GM19023 (cell line): ENCODE data around the gene DUOX1.
A peak's percentile ranks its signal among the peaks of the same experiment; 100 is the strongest.

ENCODE experiments used
- ATAC-seq: cut with Tn5 transposase; IDR thresholded peaks from one replicate; pipeline ENCODE4 v1.9.1; 2021; ENCODE audit warnings: mild to moderate bottlenecking, moderate library complexity; ENCODE audit not compliant: unreplicated experiment

Gene DUOX1

DNA sequence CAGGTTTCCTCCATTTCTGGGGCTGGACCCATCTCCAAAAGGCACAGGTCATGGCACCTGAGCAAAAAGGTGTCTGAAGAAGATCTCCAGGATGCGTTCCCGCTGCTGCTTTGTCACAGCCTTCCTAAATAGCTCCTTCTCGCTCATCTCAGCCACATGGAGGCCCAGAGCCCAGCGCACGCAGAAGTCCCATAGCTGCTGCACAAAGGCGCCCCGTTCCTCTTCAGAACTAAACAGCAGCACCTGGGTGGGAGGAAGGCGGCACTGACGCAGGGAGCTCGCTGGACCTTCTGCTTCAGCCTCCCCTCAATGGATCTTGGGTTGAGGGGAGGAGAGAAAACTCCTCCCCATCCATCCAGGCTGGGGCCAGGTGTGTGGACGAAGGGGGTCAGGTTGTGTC is 24.2 kb upstream of the DUOX1 start:
- no peak for ATAC-seq

DNA sequence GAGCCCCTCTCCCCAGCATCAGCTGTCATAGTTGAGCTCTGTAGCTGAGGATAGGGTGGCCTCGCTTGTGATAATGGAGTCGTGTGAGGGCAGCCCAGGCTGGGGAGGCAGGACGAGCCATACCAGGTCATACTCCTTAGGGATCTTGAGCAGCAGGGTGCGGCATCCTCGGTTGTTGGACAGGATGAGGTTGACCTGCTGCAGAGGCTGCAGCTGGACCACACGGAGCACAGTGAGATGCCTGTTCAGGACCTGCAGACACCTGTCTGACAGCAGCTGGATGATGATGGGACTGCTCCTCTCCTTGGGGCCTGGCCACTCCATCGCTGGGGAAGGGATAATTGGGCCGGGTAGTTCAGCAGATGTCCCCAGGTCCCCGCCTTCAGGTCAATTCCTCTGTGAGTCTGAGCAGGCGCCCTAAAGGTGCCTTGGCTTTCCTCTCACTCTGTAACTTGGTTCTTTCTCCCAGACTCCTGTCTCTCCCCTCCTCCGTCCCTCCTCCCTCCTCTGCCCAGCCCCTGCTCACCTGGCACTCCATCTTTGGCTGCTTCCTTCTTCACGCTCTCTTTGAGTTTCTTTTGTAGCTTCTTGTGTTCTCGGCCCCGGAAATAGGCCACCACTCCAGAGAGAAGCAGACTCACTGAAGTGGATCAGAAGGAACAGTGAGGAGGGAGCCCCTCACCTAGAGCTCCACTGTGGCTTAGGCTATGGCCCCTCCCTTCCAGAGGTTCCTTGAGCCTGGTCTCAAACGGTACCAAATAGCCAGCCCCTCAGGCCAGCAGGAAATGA is 23.6 kb upstream of the DUOX1 start:
- ATAC-seq: no peak

DNA sequence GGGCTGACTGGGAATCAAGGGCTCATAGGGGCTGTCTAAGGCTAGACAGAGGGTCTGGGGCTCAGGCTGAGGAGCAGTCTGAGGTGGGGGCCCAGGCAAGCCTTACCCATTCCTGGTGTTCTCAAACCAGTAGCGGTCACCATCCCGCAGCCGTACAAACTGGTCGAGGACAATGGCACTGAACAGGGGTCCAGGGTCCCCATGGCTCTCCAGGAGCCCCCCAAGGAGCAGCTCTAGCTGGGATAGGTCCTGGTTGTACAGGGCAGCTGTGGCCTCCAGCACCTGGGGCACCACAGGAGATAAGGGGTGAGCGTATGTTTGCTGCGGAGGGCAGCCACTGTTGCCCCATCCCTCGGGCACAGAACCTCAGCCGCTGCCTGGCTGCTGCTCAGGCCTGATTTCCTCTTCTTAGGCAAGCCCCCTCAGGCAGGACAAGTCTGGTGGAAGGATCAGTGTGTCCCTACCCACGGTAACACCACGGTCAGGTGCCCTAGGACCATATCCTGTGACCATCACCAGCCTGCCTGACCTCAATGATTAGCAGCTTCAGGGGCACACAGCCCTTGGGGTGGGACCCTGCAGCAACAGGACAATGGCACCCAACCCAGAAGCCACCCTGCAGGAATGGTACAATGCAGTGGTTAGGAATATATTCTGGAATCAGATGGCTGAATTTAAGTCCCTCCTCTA is 21.7 kb upstream of the DUOX1 start:
- ATAC-seq: no peak

DNA sequence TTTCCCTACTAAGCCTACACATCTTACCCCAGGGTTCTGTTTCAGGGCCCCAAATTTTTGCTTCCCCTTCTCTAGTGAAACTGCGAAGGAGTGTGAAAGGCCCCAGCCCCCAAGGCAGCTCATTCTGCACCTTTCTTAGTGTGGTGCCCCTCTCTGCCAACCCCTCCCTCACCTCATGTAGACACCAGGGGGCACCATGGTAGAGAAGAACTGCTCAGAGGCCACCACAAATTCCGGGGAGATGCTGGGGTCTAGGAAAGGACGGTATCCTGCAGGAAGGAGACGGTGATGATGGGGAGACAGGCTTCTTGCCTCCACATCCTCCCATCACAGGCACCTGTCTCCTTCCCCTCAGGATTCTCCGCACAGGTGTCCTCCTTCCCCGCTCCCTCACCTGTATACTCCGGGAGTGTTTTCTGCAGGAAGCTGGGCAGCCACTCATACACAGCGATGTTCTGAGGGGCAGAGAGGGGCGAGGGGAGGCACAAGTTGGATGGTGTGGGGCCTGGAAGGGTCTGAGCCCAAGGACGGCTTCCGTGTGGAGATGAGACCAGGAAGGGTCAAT is 19.5 kb upstream of the DUOX1 start:
- ATAC-seq: no peak

DNA sequence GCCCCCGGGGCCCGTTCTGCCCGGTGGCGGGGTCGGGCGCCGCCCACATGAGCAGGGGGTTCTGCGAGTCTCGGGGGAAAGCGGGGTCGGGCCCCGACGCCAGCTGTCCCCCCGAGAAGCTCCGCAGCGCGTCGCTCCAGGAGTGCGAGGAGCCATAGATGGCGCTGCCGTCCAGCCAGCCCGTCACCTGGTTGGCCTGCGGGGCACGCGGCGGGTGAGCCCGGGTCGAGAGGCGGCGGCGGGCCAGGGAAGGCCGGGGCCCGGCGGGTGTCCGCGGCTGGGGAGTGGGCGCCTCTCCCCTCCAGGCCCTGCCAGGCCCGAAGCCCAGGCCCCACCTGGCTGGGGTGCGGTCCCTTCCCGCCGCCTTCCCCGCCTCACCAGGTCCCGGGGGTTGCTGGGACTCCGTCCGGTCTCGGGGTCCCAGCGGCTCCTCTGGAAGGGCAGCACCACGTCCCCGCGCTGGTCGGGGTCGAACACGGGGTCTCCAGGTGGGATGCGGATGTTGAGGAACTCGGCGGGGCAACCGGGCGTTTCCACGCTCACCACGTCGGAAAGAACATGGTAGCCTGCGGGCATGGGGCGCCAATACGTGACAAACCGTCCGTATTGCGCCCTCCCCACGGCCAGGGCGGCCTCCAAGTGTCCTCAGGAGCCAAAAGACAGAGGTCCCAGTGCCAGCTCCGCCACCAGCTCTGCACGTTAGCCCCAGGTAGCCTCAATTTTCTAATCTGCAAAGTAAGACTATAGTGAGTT is 18.2 kb upstream of the DUOX1 start:
- ATAC-seq: no peak

DNA sequence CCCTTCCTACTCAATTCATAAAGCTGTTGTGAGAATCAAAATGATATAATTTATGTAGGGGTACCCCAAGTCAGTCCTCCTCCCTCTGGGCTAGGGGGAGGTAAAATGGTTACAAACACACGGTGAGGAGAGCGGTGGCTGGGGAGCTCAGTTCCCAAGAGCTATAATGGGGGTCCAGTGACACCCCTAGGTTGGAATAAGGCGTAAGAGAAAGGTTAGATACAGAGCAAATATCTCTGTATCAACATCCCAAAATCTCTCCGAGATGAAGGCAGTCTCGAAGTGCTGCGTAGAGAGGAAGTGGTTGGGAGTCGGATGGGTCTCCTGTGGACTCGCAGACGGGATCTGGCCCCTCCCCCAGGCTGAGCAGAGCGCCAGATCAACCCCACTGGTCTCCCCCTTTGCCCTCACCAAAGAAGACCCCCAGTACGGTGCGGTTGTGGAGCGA is 17.6 kb upstream of the DUOX1 start:
- ATAC-seq: no peak

DNA sequence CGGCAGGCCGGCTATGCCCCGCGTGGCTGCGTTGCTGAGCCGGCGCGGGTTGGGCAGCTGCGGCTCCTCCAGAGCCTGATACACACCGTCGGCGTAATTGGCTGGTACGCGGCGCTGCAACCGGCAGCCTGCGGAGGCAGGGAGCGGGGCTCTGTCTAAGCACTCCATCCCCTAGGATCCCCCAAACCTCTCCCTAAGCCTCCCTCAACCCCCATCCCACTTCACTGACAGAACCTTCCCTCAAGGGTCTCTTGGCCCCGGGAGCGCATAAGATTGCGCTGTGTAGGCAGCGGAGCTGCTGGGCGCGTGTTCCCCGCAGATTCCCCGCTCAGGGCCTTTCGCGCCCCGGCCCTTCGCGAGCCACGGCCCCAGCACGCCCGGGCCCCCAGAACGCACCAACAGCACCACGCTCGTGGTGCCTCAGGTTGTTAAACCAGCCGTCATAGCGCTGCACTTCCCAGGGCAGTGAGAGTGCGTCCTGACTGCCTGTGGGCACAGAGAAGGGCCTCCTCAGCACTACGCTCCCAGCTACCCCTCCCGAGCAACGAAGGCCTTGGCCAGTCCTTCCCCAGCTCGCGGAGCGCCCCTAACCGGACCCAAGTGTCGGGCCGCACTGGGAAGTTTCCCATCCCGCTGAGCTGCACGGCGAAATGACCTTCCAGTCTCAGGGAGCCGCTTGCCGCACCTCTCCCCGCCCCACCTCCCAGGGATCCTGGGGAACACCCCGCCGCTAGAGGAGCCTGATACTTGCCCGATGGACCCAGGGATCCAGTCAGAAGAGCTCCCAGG is 17.0 kb upstream of the DUOX1 start:
- no peak for ATAC-seq

DNA sequence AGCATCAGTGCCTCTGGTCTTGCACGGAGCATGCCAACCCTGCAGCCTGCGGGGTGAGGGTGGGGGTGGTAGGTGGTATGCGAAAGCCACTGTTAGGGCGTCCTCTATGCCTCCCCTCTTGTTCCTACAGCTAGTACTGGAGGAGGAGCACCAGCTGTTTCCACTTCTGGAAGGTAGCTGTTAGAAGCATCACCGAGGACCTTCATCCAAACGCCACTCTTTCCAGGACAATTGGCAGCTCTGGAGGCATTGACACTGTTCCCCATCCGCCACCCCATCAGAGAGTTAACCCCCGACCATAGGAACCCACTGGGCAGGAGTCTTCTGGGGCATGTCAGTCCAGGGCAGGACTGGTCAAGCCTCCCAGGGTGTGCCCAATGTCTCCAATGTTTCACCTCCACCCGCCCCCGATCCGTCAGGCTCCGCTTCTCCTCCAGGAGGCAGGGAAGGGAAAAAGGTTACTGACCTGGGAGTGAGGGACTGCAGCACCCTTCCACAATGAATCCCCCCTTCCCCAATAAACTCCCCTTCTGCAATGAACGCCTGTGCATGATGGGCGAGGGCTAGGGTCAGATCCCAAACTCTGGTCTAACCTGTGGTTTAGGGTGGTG is 16.3 kb upstream of the DUOX1 start:
- ATAC-seq: no peak

DNA sequence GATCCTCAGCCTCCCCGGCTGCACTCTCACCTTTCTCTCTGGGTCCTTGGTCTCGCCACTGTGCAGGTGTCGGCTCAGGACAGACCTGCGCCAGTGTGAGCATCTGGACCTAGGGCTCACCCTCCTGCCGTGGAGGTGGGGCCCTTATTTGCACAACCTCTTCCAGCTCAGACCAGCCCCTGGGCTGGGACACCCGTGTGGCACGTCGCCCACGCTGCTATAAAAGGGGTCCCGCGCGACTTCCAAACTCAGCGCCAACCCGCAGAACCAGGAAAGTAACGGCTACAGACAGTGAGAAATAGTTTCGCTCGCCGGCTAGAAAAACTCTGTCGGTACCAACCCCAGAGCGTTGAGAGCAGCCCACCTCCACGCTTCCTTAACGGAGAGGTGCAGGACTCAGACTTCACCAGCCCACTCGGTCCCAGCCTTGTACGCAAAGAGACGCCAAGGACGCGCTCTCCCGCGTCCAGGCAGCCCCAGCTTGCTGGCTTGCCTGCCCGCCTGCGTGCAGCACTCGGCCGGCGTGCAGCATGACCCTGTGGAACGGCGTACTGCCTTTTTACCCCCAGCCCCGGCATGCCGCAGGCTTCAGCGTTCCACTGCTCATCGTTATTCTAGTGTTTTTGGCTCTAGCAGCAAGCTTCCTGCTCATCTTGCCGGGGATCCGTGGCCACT is 15.6 kb upstream of the DUOX1 start, which contains the start of the genes DUOX2 and DUOXA2:
TSS of gene DUOX2 (minus strand) at position 97 of the 675 bp plus-strand sequence. CDS start 761 bp downstream, outside the sequence.
TSS of gene DUOXA2 (plus strand) at position 251 of the 675 bp plus-strand sequence. CDS start at position 531, 280 bp downstream.
- ATAC-seq: no peak

DNA sequence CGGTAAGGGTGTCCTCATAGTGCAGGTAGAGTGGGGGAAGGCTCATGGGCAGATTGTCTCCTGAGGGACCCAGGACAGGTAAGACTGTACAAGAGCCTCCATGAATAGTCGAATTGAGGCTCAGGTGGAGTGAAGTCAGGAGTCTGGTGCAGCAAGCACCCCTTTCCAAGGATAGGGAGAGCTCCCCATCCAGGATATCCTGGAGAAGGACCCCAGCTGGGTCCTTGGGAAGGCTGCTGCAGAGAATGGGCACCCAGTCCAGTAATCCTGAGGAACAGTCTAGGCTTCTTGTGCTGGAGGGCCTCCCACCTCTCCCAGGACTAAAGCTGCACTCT is 15.1 kb upstream of the DUOX1 start:
- no peak for ATAC-seq

DNA sequence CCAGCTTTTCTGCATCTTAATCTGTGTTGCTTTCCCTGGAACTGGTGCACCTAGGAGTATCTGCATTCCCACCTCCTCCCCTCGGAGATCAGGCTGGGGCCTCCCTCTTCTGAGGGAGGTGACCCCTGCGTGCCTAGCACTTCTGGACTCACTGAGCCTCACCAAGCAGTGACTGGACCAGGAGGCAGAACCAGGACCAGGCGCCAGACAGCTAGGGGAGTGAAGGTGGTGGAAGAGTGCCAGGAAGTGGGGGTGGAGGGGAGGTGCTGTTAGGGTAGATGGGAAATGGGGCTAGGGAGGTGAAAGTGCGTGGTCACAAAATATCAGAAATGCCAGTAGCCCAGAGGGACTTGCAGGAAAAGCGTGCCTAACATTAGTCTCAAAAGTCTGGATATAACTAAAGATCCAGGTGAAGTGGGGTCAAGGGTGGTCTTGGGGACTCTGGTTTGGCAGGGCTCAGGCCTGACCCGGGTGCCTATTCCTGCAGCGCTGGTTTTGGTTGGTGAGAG is 14.4 kb upstream of the DUOX1 start:
- ATAC-seq: no peak

DNA sequence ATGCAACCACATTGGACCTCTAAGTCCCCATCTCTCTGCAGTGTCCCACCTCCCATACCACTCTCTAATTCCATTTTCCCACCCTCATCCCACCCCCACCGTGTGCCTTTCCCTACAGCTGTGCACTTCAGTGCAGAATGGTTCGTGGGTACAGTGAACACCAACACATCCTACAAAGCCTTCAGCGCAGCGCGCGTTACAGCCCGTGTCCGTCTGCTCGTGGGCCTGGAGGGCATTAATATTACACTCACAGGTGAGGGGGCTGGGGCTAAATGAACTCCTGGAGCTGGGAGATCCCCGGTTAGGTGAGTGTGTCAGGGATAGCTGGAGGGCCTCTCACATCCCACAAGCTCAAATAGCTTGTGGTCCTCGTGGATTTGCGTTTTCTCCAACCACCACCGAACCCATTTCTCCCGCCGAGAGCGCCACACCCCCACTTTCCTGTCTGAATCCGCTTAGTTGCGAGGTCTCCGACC is 13.8 kb upstream of the DUOX1 start:
- ATAC-seq: no peak

DNA sequence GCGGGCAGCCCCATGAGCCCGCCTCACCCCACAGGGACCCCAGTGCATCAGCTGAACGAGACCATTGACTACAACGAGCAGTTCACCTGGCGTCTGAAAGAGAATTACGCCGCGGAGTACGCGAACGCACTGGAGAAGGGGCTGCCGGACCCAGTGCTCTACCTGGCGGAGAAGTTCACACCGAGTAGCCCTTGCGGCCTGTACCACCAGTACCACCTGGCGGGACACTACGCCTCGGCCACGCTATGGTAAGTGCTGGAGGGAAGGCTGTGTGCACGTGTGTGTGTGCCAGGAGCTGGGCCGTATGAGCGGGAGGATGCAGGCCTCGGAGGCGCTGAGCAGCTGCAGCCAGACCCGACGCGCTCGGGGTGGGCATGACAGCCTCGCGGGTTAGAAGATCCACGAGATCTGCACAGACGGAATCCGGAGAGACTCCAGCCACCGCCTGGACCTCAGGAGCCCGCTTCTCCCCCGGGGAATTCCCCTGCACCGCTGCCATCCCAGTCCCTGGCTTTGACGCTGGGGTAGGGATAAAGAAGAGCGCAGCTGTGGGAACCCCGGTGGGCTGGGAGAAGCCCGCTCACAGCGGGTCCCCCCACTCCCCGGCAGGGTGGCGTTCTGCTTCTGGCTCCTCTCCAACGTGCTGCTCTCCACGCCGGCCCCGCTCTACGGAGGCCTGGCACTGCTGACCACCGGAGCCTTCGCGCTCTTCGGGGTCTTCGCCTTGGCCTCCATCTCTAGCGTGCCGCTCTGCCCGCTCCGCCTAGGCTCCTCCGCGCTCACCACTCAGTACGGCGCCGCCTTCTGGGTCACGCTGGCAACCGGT is 13.1 kb upstream of the DUOX1 start:
- ATAC-seq: no peak

DNA sequence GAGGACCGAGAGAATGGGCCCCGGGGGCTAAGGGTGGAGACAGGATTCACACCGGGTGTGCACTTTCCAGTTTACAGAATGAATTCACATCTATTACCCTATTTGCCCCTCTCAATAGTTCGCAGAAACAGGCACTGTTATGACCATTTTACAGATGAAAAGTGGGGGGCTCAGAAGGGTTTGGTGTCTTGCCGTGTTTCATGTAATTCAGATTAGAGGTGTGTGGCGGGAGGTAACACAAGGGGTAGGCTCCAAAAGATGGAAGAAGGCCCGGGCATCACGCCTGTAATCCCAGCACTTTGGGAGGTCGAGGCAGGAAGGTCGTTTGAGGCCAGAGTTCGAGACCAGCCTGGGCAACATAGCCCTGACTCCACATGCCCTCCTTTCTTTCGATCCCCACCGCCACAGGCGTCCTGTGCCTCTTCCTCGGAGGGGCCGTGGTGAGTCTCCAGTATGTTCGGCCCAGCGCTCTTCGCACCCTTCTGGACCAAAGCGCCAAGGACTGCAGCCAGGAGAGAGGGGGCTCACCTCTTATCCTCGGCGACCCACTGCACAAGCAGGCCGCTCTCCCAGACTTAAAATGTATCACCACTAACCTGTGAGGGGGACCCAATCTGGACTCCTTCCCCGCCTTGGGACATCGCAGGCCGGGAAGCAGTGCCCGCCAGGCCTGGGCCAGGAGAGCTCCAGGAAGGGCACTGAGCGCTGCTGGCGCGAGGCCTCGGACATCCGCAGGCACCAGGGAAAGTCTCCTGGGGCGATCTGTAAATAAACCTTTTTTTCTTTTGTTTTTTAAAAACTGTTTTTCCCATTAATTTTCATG is 12.3 kb upstream of the DUOX1 start:
- ATAC-seq: peak; percentile 15

DNA sequence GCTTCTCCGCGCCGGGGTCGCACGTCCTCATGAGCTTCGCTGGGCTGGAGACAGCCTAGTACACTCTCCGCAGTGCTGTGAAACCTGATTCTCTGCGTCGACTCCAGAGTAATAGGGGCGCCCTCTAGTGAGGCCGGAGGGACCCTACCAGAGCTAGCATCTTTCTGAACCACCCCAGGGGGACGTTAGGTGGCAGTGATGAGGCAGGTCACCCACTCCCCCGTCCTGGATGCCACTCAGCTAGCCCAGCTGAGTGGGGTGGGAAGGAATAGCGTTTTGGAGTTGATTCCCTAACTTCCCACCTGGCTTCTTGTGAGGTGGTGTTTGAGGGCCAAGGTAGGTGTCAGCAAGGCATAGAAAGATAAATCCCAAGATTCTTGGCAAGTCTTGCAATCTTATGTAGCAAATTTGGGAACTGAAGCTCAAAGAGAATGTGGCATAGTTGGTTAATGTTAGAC is 11.6 kb upstream of the DUOX1 start:
- ATAC-seq: peak; percentile 89

DNA sequence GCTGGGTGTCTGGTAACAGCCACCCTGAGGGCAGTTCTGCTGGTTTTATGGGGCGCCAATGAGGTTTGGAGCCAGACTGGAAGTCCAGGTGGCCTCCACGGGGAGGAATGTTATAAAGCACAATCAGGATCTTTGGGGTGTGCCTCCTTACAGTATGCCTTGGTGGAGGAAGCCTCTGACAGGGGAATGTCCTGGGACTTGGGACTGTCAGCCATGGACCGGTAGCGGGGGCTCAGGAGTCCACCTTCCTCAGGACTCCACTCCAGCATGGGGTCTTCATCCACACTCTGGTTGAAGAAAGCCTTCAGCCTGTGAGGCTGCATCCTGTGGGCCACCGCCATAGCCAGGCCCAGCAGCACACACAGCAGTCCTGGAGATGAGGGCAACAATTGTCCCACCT is 10.8 kb upstream of the DUOX1 start:
- ATAC-seq: no peak
